Nephron (organoid): ENCODE results near the gene PCOLCE2.

Source experiments
- H3K27ac Mint-ChIP-seq, 3 experiments: 2 replicates each; pipeline ENCODE4 v1.8.0; 2020; ENCODE audit warnings: mixed read lengths in 3 of 3, mild to moderate bottlenecking in 2 of 3, moderate library complexity in 1 of 3
- H3K27me3 Mint-ChIP-seq: 2 replicates; pipeline ENCODE4 v1.8.0; 2021; ENCODE audit warnings: low read depth, mild to moderate bottlenecking, moderate library complexity, mixed read lengths
- H3K36me3 Mint-ChIP-seq: 2 replicates; pipeline ENCODE4 v1.8.0; 2020; ENCODE audit warnings: low read depth, mixed read lengths
- H3K4me1 Mint-ChIP-seq: 2 replicates; pipeline ENCODE4 v1.8.0; 2020; ENCODE audit warnings: mixed read lengths
- H3K4me3 Mint-ChIP-seq, 3 experiments: 2 replicates each; pipeline ENCODE4 v1.8.0; 2020; ENCODE audit warnings: mild to moderate bottlenecking in 3 of 3, mixed read lengths in 3 of 3, moderate library complexity in 2 of 3
- H3K9me3 Mint-ChIP-seq: 2 replicates; pipeline ENCODE4 v1.8.0; 2020; ENCODE audit warnings: mixed read lengths
- CTCF ChIP-seq, 3 experiments: fragments of 200-600 bp; sonication (generic); IDR thresholded peaks; one replicate each; pipeline ENCODE4 v1.5.0; 2021; ENCODE audit warnings: antibody characterized with exemption in 3 of 3; ENCODE audit not compliant: unreplicated experiment in 3 of 3

PCOLCE2 gene

GRCh38 chr3:142808103-142808917, 80.6 kb downstream of the PCOLCE2 start:
- Mint-ChIP-seq H3K27ac (no peak overlapping the region), H3K4me1 (no peaks in the 10 kb centered on the region), H3K4me3 (no peak overlapping the region), H3K27me3 (no peaks in the 10 kb centered on the region), H3K36me3 (peaks cover 15% of the 10 kb centered on the region), H3K9me3 (no peaks in the 10 kb centered on the region)
- TF ChIP-seq CTCF (IDR thresholded peaks at IDR 0.05; ENCODE audit: unreplicated experiment in 3 of 3): no peak

- Mint-ChIP-seq H3K36me3 (peaks cover 13% of the 10 kb centered on the region), H3K27ac (no peak overlapping the region), H3K27me3 (no peaks in the 10 kb centered on the region), H3K4me1 (no peaks in the 10 kb centered on the region), H3K4me3 (no peak overlapping the region), H3K9me3 (no peaks in the 10 kb centered on the region)
- TF ChIP-seq CTCF (IDR thresholded peaks at IDR 0.05; ENCODE audit: unreplicated experiment in 3 of 3): no peak
These were observed 86.0 kb downstream of the PCOLCE2 start for GRCh38 chr3:142802891-142803290.

DNA sequence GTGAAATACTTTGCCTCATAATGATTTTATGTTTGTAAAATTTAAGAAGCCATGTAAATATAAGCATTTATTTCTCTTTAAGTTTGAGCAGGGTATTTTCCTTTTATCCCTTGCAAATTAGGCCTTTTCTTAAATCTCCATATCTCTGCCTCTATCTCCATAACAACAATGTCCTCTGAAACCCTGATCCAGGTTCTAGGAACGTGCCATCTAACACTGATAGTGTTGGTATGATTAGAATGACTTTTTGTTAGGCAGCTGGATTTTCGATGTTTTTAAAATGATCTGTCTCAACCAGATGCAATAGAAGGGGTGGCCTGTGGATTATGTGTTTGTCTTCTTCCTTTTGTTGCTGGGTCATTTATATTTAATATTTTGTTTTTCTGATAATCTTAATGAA, 87.1 kb downstream of the PCOLCE2 start:
- H3K4me3 Mint-ChIP-seq: no peak overlapping the region
- H3K36me3 Mint-ChIP-seq: peaks cover 13% of the 10 kb centered on the region
- no peak overlapping the region for H3K27ac Mint-ChIP-seq
- no peaks in the 10 kb centered on the region for H3K4me1 Mint-ChIP-seq
- TF ChIP-seq CTCF (IDR thresholded peaks at IDR 0.05; ENCODE audit: unreplicated experiment in 3 of 3): no peak
- H3K27me3 Mint-ChIP-seq: no peaks in the 10 kb centered on the region
- no peaks in the 10 kb centered on the region for H3K9me3 Mint-ChIP-seq

- Mint-ChIP-seq H3K27me3 (no peaks in the 10 kb centered on the region), H3K27ac (no peak overlapping the region), H3K4me1 (no peaks in the 10 kb centered on the region), H3K36me3 (peaks cover 10% of the 10 kb centered on the region), H3K9me3 (no peaks in the 10 kb centered on the region), H3K4me3 (no peak overlapping the region)
- no peak for TF ChIP-seq CTCF (IDR thresholded peaks at IDR 0.05; ENCODE audit: unreplicated experiment in 3 of 3)
These were observed 92.1 kb downstream of the PCOLCE2 start for GRCh38 chr3:142796823-142797222.

- H3K4me3 Mint-ChIP-seq: no peak overlapping the region
- H3K27ac Mint-ChIP-seq: no peak overlapping the region
- no peak for TF ChIP-seq CTCF (IDR thresholded peaks at IDR 0.05; ENCODE audit: unreplicated experiment in 3 of 3)
- H3K4me1 Mint-ChIP-seq: no peaks in the 10 kb centered on the region
- no peaks in the 10 kb centered on the region for H3K9me3 Mint-ChIP-seq
- H3K27me3 Mint-ChIP-seq: no peaks in the 10 kb centered on the region
- H3K36me3 Mint-ChIP-seq: peaks cover 10% of the 10 kb centered on the region
These were observed 93.6 kb downstream of the PCOLCE2 start for GRCh38 chr3:142795332-142795731.

DNA sequence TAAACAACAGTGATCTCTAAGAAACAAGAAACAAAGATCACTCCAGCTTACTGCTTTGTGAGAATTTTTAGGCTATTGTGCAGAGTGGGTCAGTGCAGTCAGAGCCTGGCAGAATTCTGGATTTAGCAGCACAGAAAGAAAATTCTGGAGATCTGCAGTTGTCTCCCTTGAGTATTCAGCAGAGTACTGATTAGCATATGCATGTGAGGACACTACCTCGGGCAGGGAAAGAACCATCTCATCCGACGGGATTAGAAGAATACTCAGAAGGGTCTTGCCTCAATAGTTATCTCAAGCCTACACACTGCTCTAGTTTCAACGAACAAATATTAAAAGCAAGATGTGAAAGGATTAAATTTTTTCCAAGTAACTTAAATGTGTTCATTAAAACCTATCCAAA, 94.4 kb downstream of the PCOLCE2 start:
- Mint-ChIP-seq H3K27me3 (no peaks in the 10 kb centered on the region), H3K36me3 (peaks cover 10% of the 10 kb centered on the region), H3K9me3 (no peaks in the 10 kb centered on the region), H3K27ac (no peak overlapping the region), H3K4me1 (no peaks in the 10 kb centered on the region), H3K4me3 (no peak overlapping the region)
- TF ChIP-seq CTCF (IDR thresholded peaks at IDR 0.05; ENCODE audit: unreplicated experiment in 3 of 3): no peak
